ENCODE measurements around the gene ARHGEF17. TPM values are rescaled to one million over a fixed set of nuclear protein-coding genes. Genes with fewer than 3 reads are reported as not detected.

The ARHGEF17 gene
- total and polyA plus RNA-seq, 4 donors: 2.6 to 12.6 (median 5.7) TPM

GRCh38 chr11:73399159-73399590 is 91.1 kb downstream of the ARHGEF17 start:
- no peaks in the 10 kb centered on the region for H3K36me3 ChIP-seq (ENCODE audit: control insufficient read depth in 4 of 4, insufficient read depth in 3 of 4, low read depth in 1 of 4, low read length in 3 of 4)
- no peak overlapping the region for H3K4me3 ChIP-seq (ENCODE audit: low read depth in 1 of 3, low read length in 3 of 3)
- H3K9ac ChIP-seq (ENCODE audit: low read depth in 1 of 2, low read length in 2 of 2): no peak overlapping the region
- no peaks in the 10 kb centered on the region for H3K27me3 ChIP-seq (ENCODE audit: control insufficient read depth in 4 of 4, insufficient read depth in 4 of 4, low read length in 3 of 4)
- DNase-seq (ENCODE audit: low spot score): no peak
- WGBS: 82% methylated on average over 6 of the region's 6 CpGs
- H3K9me3 ChIP-seq (ENCODE audit: control insufficient read depth in 4 of 4, low read length in 3 of 4): no peaks in the 10 kb centered on the region
- H3K4me1 ChIP-seq (ENCODE audit: control insufficient read depth in 4 of 4, insufficient read depth in 4 of 4, low read length in 3 of 4): no peaks in the 10 kb centered on the region
- TF ChIP-seq MAX (IDR thresholded peaks at IDR 0.05) (no peak), FOXA1 (IDR thresholded peaks at IDR 0.05) (no peak), SP1 (IDR thresholded peaks at IDR 0.05) (no peak), ZBTB33 (IDR thresholded peaks at IDR 0.05) (no peak), GABPA (IDR thresholded peaks at IDR 0.05 in 1 of 2, conservative IDR thresholded peaks at IDR 0.05 in 1 of 2) (no peak)
- H3K27ac ChIP-seq (ENCODE audit: low read depth in 1 of 2, low read length in 2 of 2): no peak overlapping the region

GRCh38 chr11:73399636-73400035 is 91.6 kb downstream of the ARHGEF17 start:
- no peaks in the 10 kb centered on the region for H3K4me1 ChIP-seq (ENCODE audit: control insufficient read depth in 4 of 4, insufficient read depth in 4 of 4, low read length in 3 of 4)
- H3K9me3 ChIP-seq (ENCODE audit: control insufficient read depth in 4 of 4, low read length in 3 of 4): no peaks in the 10 kb centered on the region
- no peak for DNase-seq (ENCODE audit: low spot score)
- no peak overlapping the region for H3K9ac ChIP-seq (ENCODE audit: low read depth in 1 of 2, low read length in 2 of 2)
- H3K4me3 ChIP-seq (ENCODE audit: low read depth in 1 of 3, low read length in 3 of 3): no peak overlapping the region
- TF ChIP-seq CTCF (IDR thresholded peaks at IDR 0.05; ENCODE audit: low read depth, low read length, missing input control) (no peak), HNF4A (conservative IDR thresholded peaks at IDR 0.05) (no peak), EGR1 (IDR thresholded peaks at IDR 0.05; ENCODE audit: low read depth in 2 of 2) (no peak), YY1 (IDR thresholded peaks at IDR 0.05) (no peak), RAD21 (IDR thresholded peaks at IDR 0.05) (no peak), REST (IDR thresholded peaks at IDR 0.05) (no peak), GABPA (IDR thresholded peaks at IDR 0.05 in 1 of 2, conservative IDR thresholded peaks at IDR 0.05 in 1 of 2) (no peak), FOXA1 (IDR thresholded peaks at IDR 0.05) (no peak), ATF3 (IDR thresholded peaks at IDR 0.05) (no peak), HNF4G (IDR thresholded peaks at IDR 0.05) (no peak), FOXA2 (IDR thresholded peaks at IDR 0.05) (no peak), MAX (IDR thresholded peaks at IDR 0.05) (no peak), NR2F2 (IDR thresholded peaks at IDR 0.05) (no peak)
- no peaks in the 10 kb centered on the region for H3K36me3 ChIP-seq (ENCODE audit: control insufficient read depth in 4 of 4, insufficient read depth in 3 of 4, low read depth in 1 of 4, low read length in 3 of 4)
- WGBS: 94% methylated on average over 4 of the region's 4 CpGs
- H3K27me3 ChIP-seq (ENCODE audit: control insufficient read depth in 4 of 4, insufficient read depth in 4 of 4, low read length in 3 of 4): no peaks in the 10 kb centered on the region
- H3K27ac ChIP-seq (ENCODE audit: low read depth in 1 of 2, low read length in 2 of 2): no peak overlapping the region

Data from liver (tissue), 9 donors.